Stimulated activated CD8-positive, alpha-beta memory T cell treated with anti-CD3 and anti-CD28 coated beads, Interleukin-7, amount 100 ng/mL, for 4 hours (primary cell): ENCODE results near the gene UFL1.
A peak's percentile ranks its signal among the peaks of the same experiment; 100 is the strongest.
"Not testable (repeated sequence)": the region's sequence is repeated elsewhere in the genome, so short reads cannot be mapped to it uniquely, and the experiment has no call there.

Experiments used
- DNase-seq, 2 donors: peaks; one replicate each; pipeline ENCODE4 v3.0.0-alpha.2; 2020; ENCODE audit warnings: low read depth in 2 of 2

UFL1 gene

DNA sequence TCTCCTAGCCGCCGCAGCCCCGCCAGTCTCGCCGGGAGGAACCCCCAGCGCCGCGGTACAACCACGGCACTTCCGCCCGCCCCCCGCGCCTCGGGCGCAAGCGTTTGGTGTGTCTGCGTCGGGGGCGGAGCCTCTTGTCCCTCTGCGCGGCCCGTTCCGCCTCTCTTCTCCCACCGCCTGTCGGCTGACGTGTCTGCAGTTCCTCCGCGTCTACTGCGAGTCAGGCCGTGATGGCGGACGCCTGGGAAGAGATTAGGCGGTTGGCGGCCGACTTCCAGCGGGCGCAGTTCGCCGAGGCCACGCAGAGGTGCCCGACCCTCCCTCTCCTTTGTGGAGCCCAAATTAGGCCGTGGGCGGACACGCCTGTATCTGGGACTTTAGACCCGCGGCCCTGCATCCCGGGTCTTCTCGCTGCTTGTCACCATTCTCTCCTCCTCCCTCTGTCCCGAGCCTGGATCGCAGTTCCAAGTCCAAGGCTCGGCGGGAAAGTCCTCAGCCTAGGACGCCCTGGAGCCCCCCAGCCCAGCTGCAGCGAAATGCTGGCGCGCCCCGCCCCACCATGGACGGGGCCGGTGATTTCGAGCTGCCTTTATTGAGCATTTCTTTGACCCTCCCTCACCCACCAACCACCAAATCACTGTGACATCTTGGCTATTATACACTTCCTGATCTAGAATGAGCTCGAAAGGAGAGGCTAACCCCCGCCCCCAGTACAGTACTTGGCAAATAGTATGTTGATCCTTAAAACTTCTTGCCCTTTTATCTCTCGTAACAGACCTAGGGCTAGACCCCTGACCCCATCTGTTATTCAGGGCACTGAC lies at the start of gene UFL1:
UFL1 (plus strand) TSS at position 163 of the 821 bp plus-strand sequence; CDS start at position 231, 68 bp downstream.
- DNase-seq: peak; percentile 88 to 96

DNA sequence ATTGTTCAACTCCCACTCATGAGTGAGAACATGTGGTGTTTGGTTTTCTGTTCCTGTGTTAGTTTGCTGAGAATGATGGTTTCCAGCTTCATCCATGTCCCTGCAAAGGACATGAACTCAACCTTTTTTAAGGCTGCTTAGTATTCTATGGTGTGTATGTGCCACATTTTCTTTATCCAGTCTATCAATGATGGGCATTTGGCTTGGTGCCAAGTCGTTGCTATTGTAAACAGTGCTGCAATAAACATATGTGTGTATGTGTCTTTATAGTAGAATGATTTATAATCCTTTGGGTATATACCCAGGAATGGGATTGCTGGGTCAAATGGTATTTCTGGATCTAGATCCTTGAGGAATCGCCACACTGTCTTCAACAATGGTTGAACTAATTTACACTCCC lies 49.3 kb upstream of the UFL1 start:
- DNase-seq: not testable (repeated sequence)

DNA sequence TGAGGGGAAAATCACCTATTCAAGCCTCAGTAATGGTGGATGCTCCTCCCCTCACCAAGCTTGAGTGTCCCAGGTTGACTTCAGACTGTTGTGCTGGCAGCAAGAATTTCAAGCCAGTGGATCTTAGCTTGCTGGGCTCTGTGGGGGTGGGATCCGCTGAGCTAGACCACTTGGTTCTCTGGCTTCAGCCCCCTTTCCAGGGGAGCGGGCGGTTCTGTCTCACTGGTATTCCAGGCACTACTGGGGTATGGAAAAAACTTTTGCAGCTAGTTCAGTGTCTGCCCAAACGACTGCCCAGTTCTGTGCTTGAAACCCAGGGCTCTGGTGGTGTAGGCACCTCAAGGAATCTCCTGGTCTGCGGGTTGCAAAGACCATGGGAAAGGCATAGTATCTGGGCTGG lies 42.9 kb upstream of the UFL1 start:
- DNase-seq: no peak

DNA sequence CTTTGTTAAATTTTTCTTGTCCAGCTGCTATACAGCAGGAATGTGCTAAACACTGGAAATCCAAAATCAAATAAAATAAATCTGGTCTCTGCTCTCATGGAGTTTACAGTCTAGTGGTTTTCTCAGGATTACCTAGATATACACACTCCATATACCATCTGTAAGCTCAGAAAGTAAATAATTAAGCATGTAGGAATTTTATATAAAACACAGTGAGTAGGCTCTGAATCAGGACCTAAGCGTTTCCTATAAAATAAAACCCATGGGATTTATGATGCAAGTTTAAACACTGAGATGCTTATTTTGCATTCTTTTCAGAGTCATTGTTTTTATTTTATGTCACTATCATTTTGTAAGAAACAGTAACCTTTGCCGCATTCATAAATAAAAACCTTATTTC lies 29.7 kb upstream of the UFL1 start:
- DNase-seq: no peak

DNA sequence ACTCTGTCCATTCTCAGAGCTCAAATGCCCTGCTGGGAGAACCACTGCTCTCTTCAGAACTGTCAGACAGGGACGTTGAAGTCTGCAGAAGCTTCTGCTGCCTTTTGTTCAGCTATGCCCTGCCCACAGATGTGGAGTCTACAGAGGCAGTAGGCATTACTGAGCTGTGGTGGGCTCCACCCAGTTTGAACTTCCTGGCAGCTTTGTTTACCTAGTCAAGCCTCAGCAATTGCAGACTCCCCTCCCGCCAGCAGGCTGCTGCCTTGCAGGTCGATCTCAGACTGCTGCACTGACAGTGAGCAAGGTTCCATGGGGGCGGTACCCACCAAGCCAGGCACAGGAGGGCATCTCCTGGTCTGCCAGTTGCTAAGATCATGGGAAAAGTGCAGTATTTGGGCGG lies 21.8 kb upstream of the UFL1 start:
- DNase-seq: peak in 1 of 2 donors; percentile 35

DNA sequence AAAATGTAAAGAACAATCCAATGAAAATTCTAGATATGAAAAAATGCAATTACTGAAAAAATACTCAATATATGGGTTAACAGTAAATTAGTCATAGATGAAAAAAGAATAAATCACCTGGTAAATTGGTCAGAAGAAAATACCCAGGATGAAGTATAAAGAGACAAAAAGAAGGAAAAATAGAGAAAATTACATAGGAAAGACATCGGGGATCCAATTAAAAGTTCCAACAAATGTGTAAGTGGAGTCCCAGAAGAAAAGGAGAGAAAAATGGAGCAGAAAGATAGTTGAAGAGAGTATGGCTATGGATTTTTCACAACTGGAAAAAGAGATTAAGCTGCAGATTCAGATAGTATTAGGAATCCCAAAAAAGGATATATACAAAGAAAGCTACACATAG lies 18.7 kb upstream of the UFL1 start:
- DNase-seq: no peak

DNA sequence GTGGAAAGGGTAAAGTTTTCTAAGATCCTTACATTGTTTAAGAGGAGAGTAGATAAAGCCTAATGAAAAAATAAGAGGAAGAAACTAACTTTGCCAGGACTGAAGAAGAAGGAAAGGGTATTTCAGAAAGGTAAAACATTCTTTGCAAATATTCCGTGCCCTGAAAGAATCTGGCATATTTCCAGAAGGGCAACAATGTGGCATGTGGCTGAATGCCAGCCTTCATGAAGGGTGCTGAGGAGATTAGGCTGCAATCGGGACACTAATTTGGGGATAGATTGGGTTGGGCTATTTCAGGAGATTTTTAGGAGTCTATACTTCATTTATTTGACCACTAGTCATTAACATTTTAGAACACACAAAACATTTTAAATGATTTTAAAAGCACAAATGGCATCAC lies 16.2 kb upstream of the UFL1 start:
- DNase-seq: no peak

DNA sequence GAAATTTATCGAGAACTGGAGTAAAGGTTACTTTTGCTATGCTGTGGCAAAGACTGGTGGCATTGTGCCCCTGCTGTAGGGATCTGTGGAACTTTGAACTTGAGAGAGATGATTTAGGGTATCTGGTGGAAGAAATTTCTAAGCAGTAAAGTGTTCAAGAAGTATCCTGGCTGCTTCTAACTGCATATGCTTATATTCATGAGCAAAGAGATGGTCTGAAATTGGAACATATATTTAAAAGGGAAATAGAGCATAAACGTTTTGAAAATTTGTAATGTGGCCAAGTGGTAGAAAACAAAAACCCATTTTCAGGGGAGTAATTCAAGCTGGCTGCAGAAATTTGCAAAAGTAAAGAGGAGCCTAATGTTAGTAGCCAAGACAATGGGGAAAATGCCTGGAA lies 12.3 kb upstream of the UFL1 start:
- DNase-seq: no peak

DNA sequence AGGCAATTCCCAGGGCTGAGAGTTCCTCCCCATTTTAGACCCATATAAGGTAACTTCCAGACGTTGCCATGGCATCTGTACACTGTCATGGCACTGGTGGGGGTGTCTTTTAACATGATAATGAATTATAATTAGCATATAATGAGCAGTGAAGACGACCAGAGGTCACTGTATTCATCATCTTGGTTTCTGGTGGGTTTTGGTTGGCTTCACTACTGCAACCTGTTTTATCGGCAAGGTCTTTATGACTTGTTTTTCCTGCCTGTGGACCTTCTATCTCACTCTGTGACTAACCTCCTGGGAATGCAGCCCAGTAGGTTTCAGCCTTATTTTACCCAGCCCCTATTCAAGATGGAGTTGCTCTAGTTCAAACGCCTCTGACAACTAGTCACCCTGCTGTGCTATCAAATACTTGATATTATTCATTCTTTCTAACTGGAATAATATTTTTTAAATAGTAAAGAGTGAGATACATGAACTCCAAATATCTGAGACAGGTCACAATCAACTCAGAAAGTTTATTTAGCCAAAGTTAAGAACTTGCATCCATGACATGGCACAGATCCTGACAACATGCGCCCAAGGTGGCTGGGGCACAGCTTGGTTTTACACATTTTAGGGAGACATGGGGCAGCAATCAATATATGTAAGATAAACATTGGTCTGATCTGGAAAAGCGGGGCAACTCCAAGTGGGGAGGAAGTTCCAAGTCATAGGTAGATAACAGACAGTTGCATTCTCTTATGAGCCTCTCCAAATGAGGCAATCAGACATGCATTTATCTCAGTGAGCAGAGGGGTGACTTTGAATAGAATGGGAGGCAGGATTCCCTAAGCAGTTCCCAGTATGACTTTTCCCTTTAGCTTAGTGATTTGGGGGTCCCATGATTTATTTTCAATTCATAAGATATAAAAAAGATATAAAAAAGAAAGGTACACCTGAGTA lies 1.2 kb upstream of the UFL1 start:
- no peak for DNase-seq

DNA sequence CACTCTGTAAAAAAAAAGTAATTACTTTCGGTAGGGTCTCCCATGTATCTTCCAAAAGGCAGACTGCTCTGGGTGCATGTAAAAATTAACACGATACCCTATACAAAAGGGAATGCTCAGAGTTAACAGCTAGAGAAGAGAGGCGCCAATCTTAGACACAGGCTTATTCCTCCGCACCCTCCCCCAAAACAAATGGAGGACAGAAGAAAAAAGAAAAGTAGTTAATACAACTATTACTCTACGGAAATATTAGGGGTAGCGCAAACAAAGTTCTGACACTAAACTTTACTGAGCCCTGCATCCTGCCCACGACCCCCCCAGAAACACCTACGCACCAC lies 331 bp upstream of the UFL1 start:
- no peak for DNase-seq

DNA sequence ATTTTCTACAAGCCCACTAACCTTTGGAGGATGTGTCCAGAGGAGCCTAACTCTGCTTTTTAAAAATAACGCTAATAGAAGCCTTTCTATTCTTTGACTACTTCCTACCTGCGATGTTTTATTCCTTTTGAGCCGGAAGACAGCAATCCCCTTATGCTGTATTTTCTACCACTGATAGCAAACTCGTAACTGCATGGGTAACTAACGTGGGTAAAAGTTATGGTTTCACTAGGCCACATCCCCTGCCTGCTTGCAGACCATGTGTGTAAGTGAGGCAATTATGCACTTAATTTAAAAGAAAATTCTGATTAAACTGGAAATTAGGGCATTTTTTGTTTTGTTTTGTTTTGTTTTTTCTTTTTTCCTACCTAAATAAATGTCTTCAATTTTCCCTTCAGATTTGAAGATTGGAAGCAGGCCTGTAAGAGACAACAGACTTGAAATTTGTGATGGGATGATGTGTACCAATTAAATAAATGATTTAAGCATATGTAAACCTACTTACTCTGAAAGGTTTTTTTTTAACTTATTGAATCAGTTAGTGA lies 931 bp downstream of the UFL1 start:
- DNase-seq: no peak

DNA sequence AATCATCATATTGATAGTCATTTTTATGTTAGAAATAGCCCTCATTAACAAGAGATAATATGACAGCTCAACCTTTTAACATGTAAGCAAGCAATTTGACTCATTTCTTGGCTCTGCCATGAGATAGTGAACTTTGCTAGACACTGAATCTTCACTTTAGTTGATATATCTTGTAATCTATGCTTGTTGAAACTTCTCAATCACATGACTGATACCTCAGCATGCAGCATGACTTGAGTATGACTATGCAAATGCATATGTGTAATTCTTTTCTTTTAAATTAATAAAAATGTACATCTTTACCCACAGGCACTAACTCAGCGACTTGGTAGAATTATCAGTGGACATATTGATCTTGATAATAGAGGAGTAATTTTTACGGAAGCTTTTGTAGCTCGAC lies 6.6 kb downstream of the UFL1 start:
- no peak for DNase-seq

DNA sequence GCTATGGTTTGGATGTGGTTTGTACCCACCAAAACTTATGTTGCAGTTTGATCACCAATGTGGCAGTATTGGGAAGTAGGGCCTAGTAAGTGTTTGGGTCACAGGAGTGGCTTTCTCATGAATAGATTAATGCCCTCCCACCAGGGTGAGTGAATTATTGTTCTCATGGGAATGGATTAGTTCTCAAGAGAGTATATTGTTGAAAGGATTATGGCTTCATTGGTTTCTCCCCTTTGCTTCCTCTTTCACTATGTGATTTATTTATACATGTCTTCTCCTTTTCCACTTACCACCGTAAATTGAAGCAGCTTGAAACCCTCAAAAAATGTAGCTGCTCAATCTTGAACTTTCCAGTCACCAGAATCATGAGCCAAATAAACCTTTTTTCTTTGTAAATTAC lies 10.8 kb downstream of the UFL1 start:
- no peak for DNase-seq

DNA sequence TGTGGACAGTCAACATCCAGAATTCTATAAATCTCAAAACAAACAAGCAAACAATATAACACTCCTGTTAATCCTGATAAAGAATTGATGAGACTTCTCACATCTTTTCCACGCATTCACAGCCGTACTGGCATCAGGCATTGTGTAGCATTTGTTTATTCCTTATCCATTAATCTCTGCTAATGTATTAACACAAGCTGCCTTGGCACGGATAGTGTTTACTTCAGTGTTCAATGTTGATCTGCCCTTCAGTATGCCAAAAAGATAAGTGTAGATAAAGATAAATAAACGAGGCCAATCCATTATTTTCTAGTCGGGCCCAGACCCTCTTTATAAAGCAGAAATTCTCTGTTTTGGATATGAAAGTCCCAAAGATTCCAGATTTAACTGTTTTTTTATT lies 16.1 kb downstream of the UFL1 start:
- DNase-seq: no peak

DNA sequence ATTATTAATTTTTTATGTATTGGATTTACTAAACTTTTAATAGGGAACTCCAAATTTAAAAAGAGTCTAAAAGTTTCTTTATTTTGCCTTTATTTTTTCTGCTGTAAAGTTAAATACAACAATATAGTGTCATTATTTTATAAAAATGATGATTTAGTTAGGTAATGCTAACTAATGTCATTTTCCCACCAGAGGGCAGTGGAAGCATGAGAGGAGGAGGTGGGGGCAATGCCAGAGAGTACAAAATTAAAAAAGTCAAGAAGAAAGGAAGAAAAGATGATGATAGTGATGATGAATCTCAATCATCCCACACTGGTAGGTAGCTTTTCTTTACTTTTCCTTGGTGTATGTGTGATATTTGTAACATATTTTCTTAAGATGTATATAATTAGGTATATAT lies 21.1 kb downstream of the UFL1 start:
- DNase-seq: no peak

DNA sequence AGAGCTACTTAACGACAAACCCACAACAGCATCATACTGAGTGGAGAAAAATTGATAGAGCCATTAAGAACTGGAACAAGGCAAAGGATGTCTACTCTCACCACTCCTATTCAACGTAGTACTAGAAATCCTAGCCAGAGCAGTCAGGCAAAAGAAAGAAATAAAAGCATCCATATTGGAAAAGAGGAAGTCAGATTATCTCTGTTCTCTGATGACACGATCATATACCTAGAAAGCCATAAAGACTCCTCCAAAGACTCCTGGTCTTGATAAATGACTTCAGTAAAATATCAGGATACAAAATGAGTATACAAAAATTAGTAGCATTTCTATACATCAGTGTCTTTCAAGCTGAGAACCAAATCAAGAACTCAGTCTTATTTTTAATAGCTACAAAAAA lies 24.3 kb downstream of the UFL1 start:
- no peak for DNase-seq

DNA sequence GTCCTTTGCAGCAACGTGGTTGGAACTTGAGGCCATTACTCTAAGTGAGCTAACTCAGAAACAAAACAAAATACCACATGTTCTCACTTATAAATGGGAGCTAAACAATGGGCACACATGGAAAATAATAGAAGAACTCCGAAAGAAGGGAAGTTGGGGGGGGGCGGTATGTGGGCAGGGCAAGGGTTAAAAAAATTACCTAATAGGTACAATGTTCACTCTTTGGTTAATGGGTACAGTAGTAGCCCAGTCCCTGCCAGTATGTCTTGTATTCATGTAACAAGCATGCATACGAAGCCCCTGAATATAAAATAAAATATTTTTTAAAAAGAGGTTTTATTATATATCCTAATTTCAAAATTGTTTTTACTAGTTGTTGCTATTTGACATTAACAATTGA lies 26.0 kb downstream of the UFL1 start:
- no peak for DNase-seq

DNA sequence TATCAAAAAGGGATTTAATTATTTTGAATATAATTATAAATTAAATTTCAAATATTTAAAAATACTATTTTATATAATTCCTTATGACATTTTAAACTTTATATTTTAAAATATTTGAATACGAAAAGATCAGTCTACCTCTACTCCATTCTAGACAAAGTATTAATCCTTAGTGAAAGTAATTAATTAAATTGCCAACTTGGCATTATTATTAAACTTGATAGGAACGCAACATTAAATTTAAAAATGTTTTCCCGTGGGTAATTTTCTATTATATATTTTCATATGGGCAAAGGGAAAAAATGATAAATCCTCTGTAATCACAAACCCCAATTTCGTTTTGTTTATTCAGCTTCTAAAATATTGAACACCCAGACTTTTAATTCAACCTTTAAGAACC lies 33.0 kb downstream of the UFL1 start:
- DNase-seq: no peak

DNA sequence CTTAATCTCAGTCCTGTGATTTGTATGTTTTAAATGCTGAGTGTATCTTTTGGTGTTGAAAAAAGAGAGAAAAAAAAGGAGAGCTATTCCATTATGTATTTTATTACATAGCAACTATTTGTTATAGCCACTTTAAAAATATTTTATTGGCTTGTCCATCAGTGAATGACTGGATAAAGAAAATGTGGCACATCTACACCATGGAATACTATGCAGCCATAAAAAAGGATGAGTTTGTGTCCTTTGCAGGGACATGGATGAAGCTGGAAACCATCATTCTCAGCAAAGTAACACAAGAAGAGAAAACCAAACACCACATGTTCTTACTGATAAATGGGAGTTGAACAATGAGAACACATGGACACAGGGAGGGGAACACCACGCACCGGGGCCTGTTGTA lies 38.1 kb downstream of the UFL1 start:
- not testable (repeated sequence) for DNase-seq

DNA sequence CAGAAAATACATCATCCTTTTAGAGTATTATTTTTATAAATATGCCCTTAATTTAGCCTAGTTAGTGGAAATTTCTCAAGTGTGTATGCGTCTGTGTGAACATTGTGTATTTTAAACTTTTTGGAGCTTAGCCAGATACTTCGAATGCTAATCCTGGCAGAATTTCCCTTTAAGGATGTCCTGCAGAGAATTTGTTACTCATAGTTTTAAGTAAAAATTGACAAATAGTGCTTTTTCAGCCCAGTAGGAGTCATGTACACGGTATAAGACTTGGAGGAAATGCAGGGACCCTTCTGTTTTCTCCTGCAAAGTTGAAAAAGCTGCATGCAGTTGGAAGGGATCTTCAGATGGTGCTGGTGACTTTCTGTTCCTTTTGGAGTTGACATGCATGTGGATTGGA lies 41.3 kb downstream of the UFL1 start, which contains the start of gene FHL5:
FHL5 (plus strand) TSS at position 243 of the 400 bp plus-strand sequence. CDS start 40,486 bp downstream, outside the sequence.
- no peak for DNase-seq

DNA sequence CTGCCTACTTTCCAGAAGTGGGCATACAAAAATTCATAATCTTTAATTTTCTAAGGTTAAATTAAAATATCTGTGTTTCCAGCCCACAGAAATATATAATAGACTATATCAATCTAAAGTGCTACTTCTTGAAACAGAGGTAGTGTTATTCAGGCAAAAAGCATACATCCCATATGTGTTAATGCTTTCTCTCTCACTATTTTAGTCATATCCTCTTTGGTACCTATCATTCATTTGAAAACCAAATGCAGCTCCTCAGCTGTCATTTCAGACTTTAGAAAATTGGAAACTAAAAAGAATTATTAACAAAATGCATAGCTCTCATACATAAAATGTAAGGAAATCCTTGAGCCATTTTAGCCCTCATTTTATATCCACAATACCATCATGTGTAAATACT lies 42.2 kb downstream of the UFL1 start:
- DNase-seq: no peak

DNA sequence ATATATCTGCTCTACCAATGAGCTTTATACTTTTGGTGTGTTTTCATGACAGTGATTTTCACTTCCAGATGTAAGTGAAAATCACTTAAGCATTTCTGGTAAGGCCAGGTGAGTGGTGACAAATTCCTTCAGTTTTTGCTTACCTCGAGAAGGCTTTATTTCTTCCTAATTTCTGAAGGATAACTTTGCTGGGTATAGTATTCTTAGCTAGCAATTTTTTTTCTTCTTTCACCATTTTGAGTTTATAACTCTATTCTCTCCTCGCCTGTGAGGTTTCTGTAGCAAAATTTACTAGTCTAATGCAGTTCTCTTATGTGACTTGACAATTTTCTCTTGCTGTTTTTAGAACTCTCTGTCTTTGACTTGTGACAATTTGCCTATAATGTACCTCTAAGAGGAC lies 48.4 kb downstream of the UFL1 start:
- DNase-seq: no peak

DNA sequence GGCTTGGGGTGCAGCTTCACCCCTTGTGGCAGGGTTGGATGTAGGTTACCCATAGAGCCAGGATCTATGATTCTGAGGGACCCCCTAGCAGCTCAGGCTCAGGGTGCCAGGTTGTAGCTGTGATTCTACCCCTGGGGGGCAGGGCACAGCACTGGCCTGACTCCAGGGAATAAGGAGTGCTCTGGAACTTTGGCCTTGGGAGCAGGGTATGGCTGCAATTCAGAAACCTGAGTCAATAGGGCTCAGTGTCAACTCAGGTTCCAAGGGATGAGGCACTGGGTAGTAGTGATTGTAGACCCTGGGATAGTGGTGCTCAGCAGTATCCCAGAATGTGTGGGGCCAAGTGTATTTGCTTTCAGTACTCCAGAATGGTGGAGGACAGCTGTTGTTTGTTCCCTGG lies 49.9 kb downstream of the UFL1 start:
- no peak for DNase-seq
